GM21737 (cell line): ENCODE results near the gene TPK1.
"Not testable (repeated sequence)": the region's sequence is repeated elsewhere in the genome, so short reads cannot be mapped to it uniquely, and the experiment has no call there.

Source experiments
- ATAC-seq: cut with Tn5 transposase; IDR thresholded peaks from one replicate; pipeline ENCODE4 v1.9.1; 2021; ENCODE audit warnings: mild to moderate bottlenecking, moderate library complexity; ENCODE audit not compliant: unreplicated experiment

Gene TPK1

GRCh38 chr7:144824360-144824759 lies 11.5 kb downstream of the TPK1 start:
- ATAC-seq: no peak

DNA sequence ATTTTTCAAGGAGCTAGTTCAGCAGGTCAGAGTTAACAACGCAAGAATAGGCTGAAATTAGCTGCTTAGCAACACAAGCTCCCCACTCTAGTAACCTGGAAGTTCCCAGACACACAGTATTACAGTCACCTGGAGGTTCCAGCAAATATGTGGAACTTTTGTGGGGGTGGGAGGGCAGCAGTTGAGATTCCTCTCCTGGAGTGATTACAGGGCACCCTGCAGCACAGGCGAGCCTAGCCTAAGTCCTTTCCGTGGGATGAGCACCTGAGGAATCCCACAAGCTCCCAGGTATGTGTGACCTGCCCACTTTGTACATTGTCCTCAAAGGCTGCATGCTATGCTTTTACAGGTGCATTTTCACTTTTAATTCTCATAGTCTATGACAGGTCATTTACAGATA lies 13.6 kb downstream of the TPK1 start:
- ATAC-seq: no peak

DNA sequence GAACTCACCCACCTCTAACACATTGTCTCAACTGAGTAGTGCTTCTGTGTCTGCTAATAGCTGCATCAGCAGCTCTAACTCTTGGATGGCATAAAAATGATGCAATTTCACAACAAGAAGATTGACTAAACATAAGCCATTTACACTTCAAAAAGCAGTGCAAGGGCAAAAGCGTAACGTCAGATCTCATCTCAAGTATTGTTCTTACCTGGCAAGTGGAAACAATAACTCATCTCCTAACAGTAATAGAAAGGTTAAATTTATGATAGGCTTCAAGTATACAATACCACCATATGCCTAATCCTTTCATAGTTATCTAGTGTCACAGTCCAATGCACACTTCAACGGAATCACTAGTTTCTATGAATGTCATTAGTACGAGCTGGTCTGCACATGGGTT lies 14.8 kb downstream of the TPK1 start:
- ATAC-seq: peak; percentile 53

DNA sequence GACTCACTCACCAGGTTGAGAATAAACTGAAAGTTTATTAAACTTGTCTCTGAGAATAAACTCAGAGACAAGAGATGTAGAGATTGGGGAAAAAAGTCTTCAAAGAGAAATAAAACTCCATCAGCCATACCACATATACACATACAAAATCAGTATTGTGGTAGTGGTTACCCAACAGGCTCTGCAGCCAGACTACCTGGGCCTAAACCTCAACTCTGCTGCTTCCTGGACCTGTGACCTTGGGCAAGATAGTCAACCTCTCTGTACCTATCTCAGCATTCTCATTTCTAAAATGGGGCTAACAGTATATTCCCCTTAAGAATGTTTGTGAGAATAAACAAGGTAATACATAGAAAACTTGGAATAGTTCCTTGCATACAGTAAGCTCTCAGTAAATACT lies 15.3 kb downstream of the TPK1 start:
- ATAC-seq: no peak

DNA sequence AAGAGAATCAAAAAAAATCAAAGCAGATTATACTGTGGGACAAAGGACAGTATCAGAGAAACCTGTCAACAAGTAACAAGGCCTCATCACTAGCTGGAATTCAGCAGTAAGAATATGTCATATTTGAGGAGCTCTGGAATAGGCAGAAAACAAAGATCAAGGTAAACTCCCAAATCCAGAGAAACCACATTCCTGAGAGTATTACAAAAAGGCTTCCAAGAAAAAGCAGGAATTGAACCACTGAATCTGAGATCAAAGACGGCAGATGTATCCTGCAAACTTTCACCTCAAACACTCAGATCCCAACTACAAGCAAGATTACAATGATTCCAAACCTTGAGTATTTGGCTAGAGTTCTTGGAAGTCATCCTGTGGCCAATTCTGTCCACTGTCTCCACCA lies 16.3 kb downstream of the TPK1 start:
- ATAC-seq: no peak

DNA sequence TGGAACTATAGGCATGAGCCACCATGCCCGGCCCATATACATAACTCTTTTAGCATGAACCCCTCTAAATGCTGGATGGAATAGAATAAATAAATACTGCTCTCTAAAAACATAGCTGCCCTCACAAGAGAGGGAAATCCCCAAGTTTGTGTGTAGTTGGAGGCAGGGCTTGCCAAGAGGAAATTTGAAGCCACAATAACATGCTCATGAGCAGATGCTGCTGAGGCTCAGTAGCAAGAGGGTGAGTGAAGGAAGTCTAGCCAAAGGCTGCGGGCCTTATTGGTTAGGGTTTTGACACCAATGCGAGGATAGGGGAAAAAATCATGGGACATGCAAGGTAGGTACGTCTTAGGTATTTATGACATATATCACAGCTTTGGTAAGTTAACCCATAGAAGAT lies 17.3 kb downstream of the TPK1 start:
- peak; percentile 61 for ATAC-seq

GRCh38 chr7:144817001-144817400 lies 18.9 kb downstream of the TPK1 start:
- no peak for ATAC-seq

DNA sequence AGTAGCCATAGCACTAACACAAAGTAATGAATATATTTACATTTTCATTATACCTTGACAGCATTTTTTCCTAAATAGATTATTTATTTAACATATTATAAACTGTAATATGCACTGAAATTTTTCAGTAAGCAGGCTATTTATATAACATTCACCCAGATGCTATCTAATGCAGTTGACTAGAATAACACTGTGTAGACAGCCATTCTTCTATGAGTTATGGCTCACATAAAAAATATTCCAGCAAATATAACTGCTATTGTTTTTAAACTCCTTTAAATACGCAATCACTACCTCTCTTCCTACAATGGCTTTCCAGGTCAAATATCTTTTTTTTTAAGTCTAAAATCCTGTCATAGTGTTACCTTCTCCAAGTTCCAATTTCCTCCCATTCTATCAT lies 21.6 kb downstream of the TPK1 start:
- no peak for ATAC-seq

GRCh38 chr7:144812379-144813283 lies 23.2 kb downstream of the TPK1 start:
- peak; percentile 94 for ATAC-seq

DNA sequence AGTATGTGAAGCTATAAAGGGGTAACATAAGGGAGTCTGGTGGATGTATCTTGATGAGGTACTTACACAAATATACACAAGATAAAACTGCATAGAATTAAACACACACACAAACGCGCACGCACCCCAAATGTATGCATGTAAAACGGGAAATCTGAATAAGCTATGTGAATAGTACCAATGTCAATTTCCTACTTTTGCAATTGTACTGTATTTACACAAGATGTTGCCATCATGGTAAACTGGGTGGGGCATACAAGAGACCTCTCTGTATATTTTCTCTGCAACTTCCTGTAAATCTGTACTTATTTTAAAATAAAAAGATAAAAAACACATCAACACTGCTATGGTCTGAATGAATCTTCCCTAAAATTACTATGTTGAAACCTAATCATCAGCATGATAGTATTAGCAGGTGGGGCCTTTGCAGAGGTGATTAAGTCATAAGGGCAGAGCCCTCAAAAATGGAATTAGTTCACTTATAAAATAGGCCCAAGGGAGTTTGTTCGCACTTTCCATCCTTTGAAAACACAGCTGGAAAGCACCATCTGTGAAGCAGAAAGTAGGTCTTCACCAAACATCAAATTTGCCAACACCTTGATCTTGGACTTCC lies 30.1 kb downstream of the TPK1 start:
- no peak for ATAC-seq

GRCh38 chr7:144800678-144801436 lies 35.0 kb downstream of the TPK1 start:
- not testable (repeated sequence) for ATAC-seq

DNA sequence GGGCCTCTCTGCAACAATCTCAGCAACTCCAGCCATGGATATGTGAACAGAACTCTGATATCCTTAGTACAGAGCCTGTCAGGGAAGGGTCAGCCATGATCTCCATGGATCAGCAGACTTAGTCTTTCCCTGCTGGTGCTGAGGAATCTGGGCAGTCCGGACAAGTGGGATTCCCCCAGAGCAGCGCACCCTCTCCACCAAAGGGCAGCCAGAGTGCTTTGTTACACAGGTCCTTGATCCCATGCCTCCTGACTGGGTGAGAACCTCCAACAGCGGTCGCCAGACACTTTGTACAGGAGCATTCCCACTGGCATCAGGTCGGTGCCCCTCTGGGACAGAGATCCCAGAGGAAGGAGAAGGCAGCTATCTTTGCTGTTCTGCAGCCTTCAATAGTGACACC lies 38.9 kb downstream of the TPK1 start:
- ATAC-seq: no peak

DNA sequence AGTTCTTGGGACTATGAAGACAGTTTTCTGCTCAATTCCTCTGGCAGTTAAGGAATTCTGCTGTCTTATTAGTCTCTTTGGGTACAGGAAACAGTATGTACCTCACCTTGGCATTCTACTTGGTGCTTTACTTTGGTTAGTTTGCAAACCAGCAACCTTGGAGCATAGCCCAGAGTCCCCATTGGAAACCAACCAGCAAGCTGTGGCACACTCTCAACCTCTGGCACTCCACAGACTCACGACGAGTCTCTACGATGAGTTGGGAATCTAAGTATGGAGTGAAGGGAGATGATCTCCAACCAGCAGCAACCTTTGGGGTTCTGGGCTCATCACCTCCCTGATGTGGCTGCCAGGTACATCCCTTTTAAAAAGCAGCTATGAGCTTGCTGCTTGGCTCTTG lies 43.8 kb downstream of the TPK1 start:
- no peak for ATAC-seq

DNA sequence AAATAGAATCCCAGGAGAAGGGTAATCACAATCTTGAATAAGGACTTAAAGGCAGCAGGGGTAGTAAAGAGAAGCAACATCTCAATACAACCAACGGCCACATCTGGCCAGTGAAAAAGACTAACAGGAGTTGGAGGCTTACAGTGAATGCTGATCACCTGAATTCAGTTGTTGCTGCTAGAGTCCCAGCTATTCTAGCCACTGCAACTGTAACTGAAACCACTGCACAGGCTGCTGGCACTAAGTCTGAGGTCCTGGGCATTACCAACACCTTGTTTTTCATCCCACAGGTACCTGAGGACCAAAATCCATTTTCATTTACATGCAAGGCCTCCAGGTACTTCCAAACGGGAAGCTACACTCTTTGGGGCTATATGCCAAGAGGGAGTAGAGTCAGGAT lies 44.4 kb downstream of the TPK1 start:
- no peak for ATAC-seq

DNA sequence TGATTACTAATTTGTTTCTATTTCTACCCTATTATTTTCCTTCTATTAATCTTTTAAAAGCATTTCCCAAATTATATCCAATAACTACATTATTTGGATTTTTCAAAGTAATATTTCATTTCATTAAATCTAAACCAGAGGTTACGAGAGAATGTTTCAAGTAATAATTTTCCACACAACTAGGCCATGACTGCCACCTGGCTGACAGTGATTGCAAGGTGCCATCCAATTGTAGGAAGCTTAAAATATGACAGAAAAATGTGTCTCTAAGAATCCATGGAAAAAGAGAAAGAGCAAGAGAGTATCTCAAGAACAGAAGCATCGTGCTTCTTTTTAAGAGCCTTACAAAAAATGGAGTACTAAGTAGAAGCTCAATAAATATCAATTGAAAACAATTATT lies 48.7 kb downstream of the TPK1 start:
- no peak for ATAC-seq

DNA sequence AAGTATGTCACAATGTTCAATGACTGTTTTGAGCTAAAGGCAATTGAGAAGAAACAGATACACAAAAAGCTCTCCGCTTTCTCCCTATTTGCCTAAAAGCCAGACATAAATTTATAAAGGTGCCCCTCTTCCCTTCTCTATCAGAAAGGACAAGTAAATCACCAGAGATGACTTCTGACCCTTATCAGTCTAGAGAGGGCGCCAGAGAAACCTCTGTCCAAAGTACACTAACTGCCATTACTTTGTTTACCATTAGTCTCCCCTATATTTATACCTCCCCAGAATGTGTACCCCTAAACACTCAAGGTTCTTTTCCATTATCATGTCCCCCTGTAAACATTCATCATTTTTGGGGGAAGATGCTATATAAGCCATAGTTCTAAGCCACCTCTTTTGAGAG lies 49.3 kb downstream of the TPK1 start:
- ATAC-seq: no peak

DNA sequence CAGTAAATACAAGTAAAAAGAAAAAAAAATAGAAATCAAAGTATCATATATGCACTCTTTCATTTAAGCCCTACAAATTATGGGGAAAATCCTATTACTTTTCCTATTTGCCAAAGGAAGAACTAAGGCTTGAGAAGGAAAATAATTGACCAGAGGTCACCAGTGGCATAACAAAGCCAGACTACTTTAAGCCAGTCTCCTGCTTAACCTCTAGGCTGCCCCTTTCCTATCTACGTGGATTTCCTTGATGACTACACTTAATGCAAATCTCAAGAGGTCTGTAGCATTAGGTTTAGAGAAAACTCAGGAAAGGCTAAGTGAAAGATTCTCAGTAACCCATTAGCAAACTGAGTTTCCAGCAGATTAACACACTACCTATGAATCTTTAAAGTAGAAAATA lies 49.8 kb downstream of the TPK1 start:
- ATAC-seq: no peak

- no peak for ATAC-seq
Observed at GRCh38 chr7:144785521-144785920, 50.3 kb downstream of the TPK1 start.

GRCh38 chr7:144784943-144785342 lies 50.9 kb downstream of the TPK1 start:
- ATAC-seq: no peak

DNA sequence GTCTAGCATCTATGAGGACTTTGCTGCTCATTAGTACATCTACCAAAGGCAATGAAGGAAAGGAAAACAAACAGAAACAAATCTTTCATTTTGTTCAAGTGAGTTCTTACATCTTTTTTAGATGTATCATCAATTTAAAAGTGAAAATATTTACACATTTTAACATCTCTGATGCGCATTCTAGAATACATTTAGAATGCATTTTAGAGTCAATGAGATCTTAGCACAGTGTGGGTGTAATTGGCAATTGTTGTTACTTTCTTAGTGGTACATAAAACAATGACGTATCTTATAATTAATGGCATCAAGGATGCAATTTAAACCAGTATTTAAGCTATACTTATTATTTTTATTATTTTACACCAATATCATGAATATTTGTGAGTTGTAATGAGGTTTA lies 51.4 kb downstream of the TPK1 start:
- no peak for ATAC-seq

GRCh38 chr7:144782883-144783282 lies 53.0 kb downstream of the TPK1 start:
- no peak for ATAC-seq
